ENCODE results near the gene TENM4. TPM values are rescaled to one million over a fixed set of nuclear protein-coding genes. Genes with fewer than 3 reads are reported as not detected.

TENM4 gene
- total and polyA plus RNA-seq, 2 donors = 1.5 to 27.8 TPM

DNA sequence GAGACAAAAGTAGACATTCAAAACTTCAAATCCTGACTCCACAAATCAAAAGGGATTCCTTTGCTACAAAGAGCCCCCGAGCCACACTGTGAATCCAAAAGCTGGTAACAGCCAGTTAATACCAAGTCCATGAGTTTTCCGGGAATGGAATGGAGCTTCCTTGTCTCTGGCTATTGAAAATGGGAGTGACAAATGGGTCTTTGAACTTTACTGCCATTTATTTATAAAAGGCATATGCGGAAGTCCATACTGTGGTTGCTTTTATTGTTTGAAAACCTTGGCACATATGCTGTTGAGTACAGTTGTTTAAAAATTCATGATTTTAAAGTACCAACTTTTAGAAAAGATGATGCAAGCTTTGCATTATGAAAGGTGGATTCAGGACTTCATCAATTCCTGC, 659.9 kb downstream of the TENM4 start:
- no peaks in the 10 kb centered on the region for H3K4me1 ChIP-seq (ENCODE audit: insufficient read depth)
- H3K36me3 ChIP-seq (ENCODE audit: insufficient read depth) = no peaks in the 10 kb centered on the region
- no peak overlapping the region for H3K27ac ChIP-seq (ENCODE audit: low read depth)
- DNase-seq (ENCODE audit: extremely low spot score) = no peak
- WGBS = 94% methylated on average over 3 of the region's 3 CpGs
- no peak overlapping the region for H3K4me3 ChIP-seq (ENCODE audit: low read depth, low read length)

DNA sequence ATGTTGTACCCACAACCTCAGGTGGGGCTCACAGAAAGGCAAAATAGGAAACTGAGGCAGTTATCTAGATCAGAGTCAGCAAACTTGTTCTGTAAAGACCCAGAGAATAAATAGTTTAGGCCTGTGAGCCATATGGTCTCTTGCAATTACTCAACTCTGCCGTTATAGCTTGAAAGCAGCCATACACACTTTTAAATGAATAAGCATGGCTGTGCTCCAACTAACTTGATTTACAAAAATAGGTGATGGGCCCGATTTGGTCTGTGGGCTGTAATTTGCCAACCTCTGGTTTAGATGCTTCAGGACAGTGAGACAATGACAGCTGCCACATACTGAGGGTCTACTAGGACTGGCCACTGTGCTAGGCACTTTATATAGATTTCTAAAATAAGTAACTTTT, 667.3 kb downstream of the TENM4 start:
- Histone ChIP-seq H3K27ac (ENCODE audit: low read depth) (no peak overlapping the region), H3K4me3 (ENCODE audit: low read depth, low read length) (no peak overlapping the region), H3K36me3 (ENCODE audit: insufficient read depth) (no peaks in the 10 kb centered on the region), H3K4me1 (ENCODE audit: insufficient read depth) (no peaks in the 10 kb centered on the region)
- no peak for DNase-seq (ENCODE audit: extremely low spot score)
- WGBS = 63% methylated on average over 2 of the region's 2 CpGs

DNA sequence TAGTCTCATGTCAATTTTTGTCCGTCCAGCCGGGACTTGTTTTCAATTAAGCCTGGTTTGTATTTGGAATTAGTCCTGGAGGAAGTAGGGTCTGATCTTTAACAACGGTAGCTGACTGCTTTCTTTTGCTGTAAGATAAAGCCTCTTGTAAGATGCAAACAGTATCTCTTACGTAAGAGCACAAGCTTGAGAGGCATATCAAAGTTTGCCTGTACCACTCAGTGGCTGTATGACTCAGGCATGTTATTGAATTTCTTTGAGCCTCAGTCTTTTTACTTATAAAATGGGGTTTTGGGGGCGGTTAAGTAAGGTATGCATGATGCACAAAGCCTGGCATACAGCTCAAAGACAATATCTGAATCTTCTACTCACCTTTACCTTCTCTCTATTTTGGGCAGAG, 667.8 kb downstream of the TENM4 start:
- WGBS = 85% methylated on average over 5 of the region's 5 CpGs
- H3K4me1 ChIP-seq (ENCODE audit: insufficient read depth) = no peaks in the 10 kb centered on the region
- no peak overlapping the region for H3K27ac ChIP-seq (ENCODE audit: low read depth)
- DNase-seq (ENCODE audit: extremely low spot score) = no peak
- H3K36me3 ChIP-seq (ENCODE audit: insufficient read depth) = no peaks in the 10 kb centered on the region
- no peak overlapping the region for H3K4me3 ChIP-seq (ENCODE audit: low read depth, low read length)

DNA sequence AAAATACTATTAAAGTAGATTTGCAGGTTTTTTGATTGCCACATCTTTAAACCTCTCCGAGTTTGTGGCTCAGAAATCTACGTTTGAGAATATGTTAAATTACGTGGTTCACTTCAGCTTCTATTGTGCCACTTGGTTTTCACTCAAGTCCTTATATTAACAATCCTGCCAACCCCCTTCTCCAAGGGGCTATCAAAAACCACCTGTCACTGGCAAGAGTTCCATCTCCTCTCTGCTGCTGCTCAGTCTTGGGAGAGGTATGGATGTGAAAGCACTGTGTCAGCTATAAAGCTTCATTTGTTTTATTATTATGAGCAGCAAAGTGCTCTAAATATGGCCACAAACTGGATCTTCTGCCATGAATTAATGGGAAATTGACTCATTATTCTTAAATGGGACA, 668.6 kb downstream of the TENM4 start:
- Histone ChIP-seq H3K36me3 (ENCODE audit: insufficient read depth) (no peaks in the 10 kb centered on the region), H3K4me1 (ENCODE audit: insufficient read depth) (no peaks in the 10 kb centered on the region), H3K27ac (ENCODE audit: low read depth) (no peak overlapping the region), H3K4me3 (ENCODE audit: low read depth, low read length) (no peak overlapping the region)
- WGBS = 98% methylated on average over 3 of the region's 3 CpGs
- DNase-seq (ENCODE audit: extremely low spot score) = no peak

DNA sequence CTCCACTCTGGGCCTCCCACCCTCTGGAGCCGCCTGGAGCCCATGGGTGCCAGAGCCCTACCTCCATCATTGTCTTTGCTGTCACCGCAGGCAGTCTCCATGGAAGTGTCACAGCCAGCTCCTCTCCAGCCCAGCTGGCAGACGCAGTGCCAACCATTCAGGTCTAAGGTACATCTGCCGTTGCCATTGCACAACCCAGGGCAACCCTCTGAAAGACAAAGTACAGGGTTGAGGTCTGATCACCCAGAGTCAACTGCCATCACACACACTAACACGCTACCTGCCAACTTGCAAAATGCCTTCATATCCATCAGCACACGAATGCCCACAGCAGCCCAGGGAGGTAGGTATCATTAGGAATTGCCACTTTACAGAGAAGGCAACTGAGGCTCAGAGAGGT, 669.9 kb downstream of the TENM4 start:
- no peak for DNase-seq (ENCODE audit: extremely low spot score)
- no peaks in the 10 kb centered on the region for H3K4me1 ChIP-seq (ENCODE audit: insufficient read depth)
- WGBS = 94% methylated on average over 6 of the region's 6 CpGs
- no peaks in the 10 kb centered on the region for H3K36me3 ChIP-seq (ENCODE audit: insufficient read depth)
- no peak overlapping the region for H3K27ac ChIP-seq (ENCODE audit: low read depth)
- H3K4me3 ChIP-seq (ENCODE audit: low read depth, low read length) = no peak overlapping the region

DNA sequence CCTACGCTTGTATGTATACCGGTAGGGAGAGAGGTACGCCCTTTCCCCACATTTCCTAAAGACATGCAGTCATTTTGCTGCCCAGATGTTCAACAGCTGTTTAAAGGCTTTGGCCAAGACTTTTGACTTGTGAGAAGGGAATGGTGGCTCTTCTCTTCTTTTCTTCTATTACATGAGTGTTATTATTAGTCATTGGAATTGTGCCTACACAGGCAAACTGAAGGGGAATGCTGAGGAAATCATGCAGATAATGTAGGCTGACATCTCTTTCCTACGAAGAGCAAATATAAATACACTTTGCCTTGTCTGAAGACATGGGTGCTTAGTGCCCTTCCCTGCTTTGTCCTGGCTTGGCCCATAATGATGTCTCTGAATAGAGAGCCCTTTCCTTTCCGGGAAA, 671.9 kb downstream of the TENM4 start:
- Histone ChIP-seq H3K36me3 (ENCODE audit: insufficient read depth) (no peaks in the 10 kb centered on the region), H3K4me3 (ENCODE audit: low read depth, low read length) (no peak overlapping the region), H3K27ac (ENCODE audit: low read depth) (no peak overlapping the region), H3K4me1 (ENCODE audit: insufficient read depth) (no peaks in the 10 kb centered on the region)
- WGBS = 65% methylated on average over 5 of the region's 5 CpGs
- no peak for DNase-seq (ENCODE audit: extremely low spot score)

DNA sequence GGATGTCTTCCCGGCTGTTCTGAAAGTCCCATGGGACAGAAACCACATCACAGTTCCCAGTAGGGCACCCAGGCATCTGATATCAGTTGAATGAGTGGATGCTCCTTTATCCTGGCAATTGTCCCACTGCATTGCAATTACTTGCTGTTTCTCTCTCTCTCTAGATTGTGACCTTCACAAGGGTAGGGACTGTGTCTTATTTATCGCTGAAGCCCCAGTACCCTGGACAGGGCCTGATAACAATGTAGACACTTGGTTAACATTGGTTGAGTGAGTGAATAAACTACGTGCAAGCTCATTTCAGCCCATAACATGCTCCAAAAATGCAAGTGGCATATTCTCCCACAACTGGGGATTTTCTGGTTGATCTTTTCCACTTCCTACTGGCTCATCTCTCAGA, 672.5 kb downstream of the TENM4 start:
- no peaks in the 10 kb centered on the region for H3K36me3 ChIP-seq (ENCODE audit: insufficient read depth)
- DNase-seq (ENCODE audit: extremely low spot score) = no peak
- WGBS = 73% methylated on average over 3 of the region's 3 CpGs
- no peaks in the 10 kb centered on the region for H3K4me1 ChIP-seq (ENCODE audit: insufficient read depth)
- H3K27ac ChIP-seq (ENCODE audit: low read depth) = no peak overlapping the region
- no peak overlapping the region for H3K4me3 ChIP-seq (ENCODE audit: low read depth, low read length)

DNA sequence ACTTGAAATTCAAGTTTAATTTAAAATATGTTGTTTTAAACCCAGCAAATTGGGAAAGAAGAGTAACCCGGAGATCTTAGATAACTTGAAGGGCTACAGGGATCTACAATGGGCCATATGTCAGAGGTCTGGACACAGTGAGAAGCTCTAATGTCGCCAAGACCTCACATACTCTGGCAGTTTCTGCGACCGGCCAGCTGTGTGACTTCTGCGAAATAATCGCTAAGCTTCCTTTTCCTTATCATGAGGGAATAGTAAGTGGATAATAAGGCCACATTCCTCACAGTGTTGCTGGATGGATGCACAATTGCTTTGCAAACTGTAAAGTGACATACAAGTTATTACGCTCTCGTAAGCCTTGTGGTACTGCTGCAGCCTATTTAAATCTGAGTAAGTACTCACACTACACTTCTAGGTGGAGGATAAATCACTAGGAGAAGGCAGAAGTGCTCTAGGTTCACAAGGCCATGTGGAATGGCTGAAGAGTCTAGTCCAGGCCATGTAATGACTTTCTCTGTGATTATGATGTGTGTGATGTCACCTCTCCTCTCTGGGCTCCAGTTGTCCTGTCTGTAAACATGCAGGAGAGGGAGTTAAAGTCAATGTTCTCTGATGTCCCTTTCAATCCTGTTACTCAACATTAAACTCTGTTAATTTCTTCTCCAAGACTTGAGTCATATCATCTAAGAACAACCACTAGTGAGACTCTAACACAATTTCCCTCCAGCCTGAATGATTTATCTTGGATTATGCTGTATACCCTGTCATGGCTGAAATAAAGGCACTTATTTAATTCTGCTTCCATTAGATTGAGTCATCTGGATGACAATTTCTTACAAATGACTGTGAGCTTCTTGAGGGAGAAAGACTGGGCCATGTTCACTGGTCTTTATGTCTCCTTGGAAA, 673.5 kb downstream of the TENM4 start:
- WGBS = 74% methylated on average over 8 of the region's 8 CpGs
- no peak overlapping the region for H3K4me3 ChIP-seq (ENCODE audit: low read depth, low read length)
- DNase-seq (ENCODE audit: extremely low spot score) = no peak
- H3K36me3 ChIP-seq (ENCODE audit: insufficient read depth) = no peaks in the 10 kb centered on the region
- no peak overlapping the region for H3K27ac ChIP-seq (ENCODE audit: low read depth)
- no peaks in the 10 kb centered on the region for H3K4me1 ChIP-seq (ENCODE audit: insufficient read depth)

DNA sequence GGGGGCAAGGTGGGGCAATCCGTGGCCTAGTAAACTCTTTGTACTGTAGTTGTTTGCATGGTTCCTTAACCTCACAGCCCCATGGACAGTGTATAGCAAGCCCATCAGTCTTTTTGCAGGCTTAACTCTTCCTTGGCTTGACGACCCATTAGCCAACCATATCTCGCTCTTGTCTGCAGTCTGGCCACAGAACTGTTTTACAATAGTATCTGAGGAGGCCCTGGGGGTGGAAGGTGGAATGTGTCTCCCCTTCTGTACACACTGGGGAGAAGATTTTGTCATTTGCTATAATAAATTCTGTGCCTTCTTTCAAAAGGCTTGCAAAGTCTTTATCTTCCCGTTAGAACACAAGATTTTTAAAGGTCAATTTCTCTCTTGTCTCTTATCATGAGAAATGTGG, 675.9 kb downstream of the TENM4 start:
- Histone ChIP-seq H3K4me1 (ENCODE audit: insufficient read depth) (no peaks in the 10 kb centered on the region), H3K27ac (ENCODE audit: low read depth) (no peak overlapping the region), H3K4me3 (ENCODE audit: low read depth, low read length) (no peak overlapping the region), H3K36me3 (ENCODE audit: insufficient read depth) (no peaks in the 10 kb centered on the region)
- DNase-seq (ENCODE audit: extremely low spot score) = no peak
- 67% methylated on average over 4 of the region's 4 CpGs for WGBS

DNA sequence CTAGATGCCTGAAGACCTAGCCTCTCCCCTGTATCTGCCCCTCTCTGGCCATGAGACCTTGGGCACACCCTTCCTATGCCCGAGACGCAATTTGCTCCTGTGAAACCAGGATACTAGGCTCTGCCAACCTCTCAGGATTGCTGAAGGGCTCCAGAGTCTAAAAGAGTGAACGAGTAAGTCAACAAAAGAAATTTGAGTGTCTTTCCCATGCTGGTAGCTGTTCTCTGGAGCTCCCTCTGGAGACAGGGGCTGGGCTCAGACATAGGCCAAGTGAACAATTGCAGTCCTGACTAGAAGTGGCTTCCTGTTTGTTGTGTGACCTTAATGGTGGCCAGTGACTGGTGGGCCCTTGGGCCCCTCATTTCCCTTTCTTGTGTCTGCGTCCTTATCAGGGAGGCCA, 677.2 kb downstream of the TENM4 start:
- DNase-seq (ENCODE audit: extremely low spot score) = no peak
- no peak overlapping the region for H3K27ac ChIP-seq (ENCODE audit: low read depth)
- H3K4me1 ChIP-seq (ENCODE audit: insufficient read depth) = no peaks in the 10 kb centered on the region
- WGBS = 78% methylated on average over 4 of the region's 4 CpGs
- no peak overlapping the region for H3K4me3 ChIP-seq (ENCODE audit: low read depth, low read length)
- no peaks in the 10 kb centered on the region for H3K36me3 ChIP-seq (ENCODE audit: insufficient read depth)

DNA sequence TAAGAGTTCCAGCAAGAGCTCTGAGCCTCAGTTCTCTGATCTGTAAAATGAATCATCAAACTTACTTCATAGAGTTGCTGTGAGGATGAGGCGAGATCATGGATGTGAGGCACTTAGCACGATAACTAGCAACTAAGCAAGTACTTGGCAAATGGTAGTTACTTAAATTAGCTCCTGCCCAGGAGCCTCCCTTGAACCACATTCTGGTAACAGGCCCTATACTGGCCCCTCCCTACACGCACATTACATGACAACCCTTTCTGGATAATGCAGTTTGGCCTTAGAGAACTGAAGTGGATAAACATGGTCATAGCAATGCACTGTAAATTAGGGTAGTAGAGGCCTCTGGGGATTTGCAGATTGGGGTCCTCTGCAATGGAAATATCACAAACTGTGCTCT, 678.7 kb downstream of the TENM4 start:
- no peaks in the 10 kb centered on the region for H3K36me3 ChIP-seq (ENCODE audit: insufficient read depth)
- H3K4me1 ChIP-seq (ENCODE audit: insufficient read depth) = no peaks in the 10 kb centered on the region
- no peak overlapping the region for H3K4me3 ChIP-seq (ENCODE audit: low read depth, low read length)
- no peak for DNase-seq (ENCODE audit: extremely low spot score)
- H3K27ac ChIP-seq (ENCODE audit: low read depth) = no peak overlapping the region
- 89% methylated on average over 3 of the region's 3 CpGs for WGBS

DNA sequence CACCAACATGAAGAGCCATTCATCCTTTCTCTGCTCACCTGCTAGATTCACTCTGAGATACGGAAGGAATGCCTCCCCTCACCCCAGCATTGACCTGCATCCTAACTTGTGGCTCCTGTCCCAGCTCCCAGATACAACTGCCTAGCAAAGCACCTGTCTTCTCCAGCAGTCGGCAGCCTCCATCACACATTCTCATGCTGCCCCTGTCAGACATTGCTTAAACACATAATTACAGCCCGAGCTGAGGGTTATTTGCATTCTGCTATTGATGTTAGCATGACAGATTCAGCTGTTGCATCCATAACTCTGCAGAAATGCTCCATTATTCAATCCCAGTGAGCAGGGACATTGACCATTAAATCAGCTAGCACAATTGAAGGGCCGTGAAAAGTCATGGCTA, 681.8 kb downstream of the TENM4 start:
- H3K4me3 ChIP-seq (ENCODE audit: low read depth, low read length) = no peak overlapping the region
- H3K27ac ChIP-seq (ENCODE audit: low read depth) = no peak overlapping the region
- no peaks in the 10 kb centered on the region for H3K4me1 ChIP-seq (ENCODE audit: insufficient read depth)
- no peaks in the 10 kb centered on the region for H3K36me3 ChIP-seq (ENCODE audit: insufficient read depth)
- no peak for DNase-seq (ENCODE audit: extremely low spot score)
- WGBS = 47% methylated on average over 4 of the region's 4 CpGs

DNA sequence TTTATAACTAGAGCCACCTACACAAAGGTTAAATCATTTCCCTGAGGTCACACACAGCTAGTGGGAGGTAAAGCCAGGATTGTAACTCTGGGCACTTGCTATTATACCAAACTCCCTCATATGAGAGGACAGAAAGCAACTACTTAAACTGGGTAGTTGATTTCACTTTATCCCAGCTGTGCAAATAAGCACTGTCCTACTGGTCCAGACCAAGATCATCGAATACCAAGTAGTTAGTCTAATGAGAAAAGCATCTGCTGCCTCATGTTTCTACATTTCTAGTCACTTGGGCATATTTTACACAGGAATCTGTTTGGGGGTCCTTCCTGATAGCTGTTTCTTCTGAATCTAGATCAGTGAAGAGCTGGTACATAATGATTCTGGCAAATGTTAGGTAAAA, 687.5 kb downstream of the TENM4 start:
- DNase-seq (ENCODE audit: extremely low spot score) = no peak
- Histone ChIP-seq H3K27ac (ENCODE audit: low read depth) (no peak overlapping the region), H3K4me1 (ENCODE audit: insufficient read depth) (no peaks in the 10 kb centered on the region), H3K4me3 (ENCODE audit: low read depth, low read length) (no peak overlapping the region), H3K36me3 (ENCODE audit: insufficient read depth) (no peaks in the 10 kb centered on the region)
- WGBS = 67% methylated on average over 1 of the region's 1 CpG

DNA sequence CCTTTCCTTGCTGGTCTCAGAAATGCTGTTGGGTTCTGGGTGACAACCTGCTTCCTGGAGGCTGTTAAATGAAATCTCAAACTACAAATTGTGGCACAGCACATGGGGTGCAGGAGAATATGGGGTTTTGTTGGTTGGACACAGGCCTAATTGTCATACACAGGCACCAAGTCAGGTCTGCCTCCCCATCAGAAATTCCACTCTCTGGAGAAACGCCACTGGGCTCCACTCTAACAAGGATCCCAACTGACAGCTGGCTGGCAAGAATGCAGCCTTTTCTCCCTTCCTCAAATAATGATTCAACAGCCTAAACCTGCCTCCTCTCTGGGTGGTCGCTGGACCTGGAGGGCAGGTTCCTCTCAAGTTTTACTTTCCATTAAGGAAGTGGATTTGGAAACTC, 688.3 kb downstream of the TENM4 start:
- WGBS = 75% methylated on average over 2 of the region's 2 CpGs
- H3K4me3 ChIP-seq (ENCODE audit: low read depth, low read length) = no peak overlapping the region
- H3K4me1 ChIP-seq (ENCODE audit: insufficient read depth) = no peaks in the 10 kb centered on the region
- no peak for DNase-seq (ENCODE audit: extremely low spot score)
- no peak overlapping the region for H3K27ac ChIP-seq (ENCODE audit: low read depth)
- H3K36me3 ChIP-seq (ENCODE audit: insufficient read depth) = no peaks in the 10 kb centered on the region

Measured in urinary bladder (tissue), 4 donors.